Measurements from ENCODE around the gene GPR55. TPM values are rescaled to one million over a fixed set of nuclear protein-coding genes. Genes with fewer than 3 reads are reported as not detected.

GPR55 gene
- total and polyA plus RNA-seq, 8 donors: 0.06 to 0.24 (median 0.09) TPM; not detected in 3

- Histone ChIP-seq H3K27ac (no peak overlapping the region), H3K9me3 (no peaks in the 10 kb centered on the region), H3K36me3 (no peaks in the 10 kb centered on the region), H3K27me3 (peaks cover 0 to 45% of the 10 kb centered on the region in 2 donors), H3K4me1 (peaks cover 0 to 9% of the 10 kb centered on the region in 2 donors), H3K4me3 (no peak overlapping the region)
- ATAC-seq: no peak
- intact Hi-C loops (cut with DNase I): no loop called here
- DNase-seq: no peak
- no peak for TF ChIP-seq CTCF (IDR thresholded peaks at IDR 0.05)
Observed at GRCh38 chr2:230955163-230955737, 30.2 kb upstream of the GPR55 start.

- intact Hi-C loops (cut with DNase I): no loop called here
- DNase-seq: no peak
- H3K36me3 ChIP-seq: no peaks in the 10 kb centered on the region
Observed at GRCh38 chr2:230954746-230955145, 29.7 kb upstream of the GPR55 start.

GRCh38 chr2:230953845-230954244 is 28.8 kb upstream of the GPR55 start:
- TF ChIP-seq CTCF (IDR thresholded peaks at IDR 0.05): no peak
- no peak overlapping the region for H3K27ac ChIP-seq
- no peaks in the 10 kb centered on the region for H3K9me3 ChIP-seq
- intact Hi-C loops (cut with DNase I): no loop called here
- ATAC-seq (no peak), DNase-seq (no peak)
- no peak overlapping the region for H3K4me3 ChIP-seq
- no peaks in the 10 kb centered on the region for H3K36me3 ChIP-seq
- peaks cover 0 to 37% of the 10 kb centered on the region in 2 donors for H3K27me3 ChIP-seq
- peaks cover 0 to 9% of the 10 kb centered on the region in 2 donors for H3K4me1 ChIP-seq

More at GRCh38 chr2:230954746-230955145, 29.7 kb upstream of the GPR55 start:
- H3K4me1 ChIP-seq: peaks cover 0 to 9% of the 10 kb centered on the region in 2 donors
- no peaks in the 10 kb centered on the region for H3K9me3 ChIP-seq
- H3K4me3 ChIP-seq: no peak overlapping the region
- no peak overlapping the region for H3K27ac ChIP-seq
- TF ChIP-seq CTCF (IDR thresholded peaks at IDR 0.05): no peak
- peaks cover 0 to 45% of the 10 kb centered on the region in 2 donors for H3K27me3 ChIP-seq
- ATAC-seq: no peak

- H3K4me3 ChIP-seq: no peak overlapping the region
- no peaks in the 10 kb centered on the region for H3K9me3 ChIP-seq
- no peaks in the 10 kb centered on the region for H3K36me3 ChIP-seq
- no peak for DNase-seq
- intact Hi-C loops (cut with DNase I): no loop called here
- TF ChIP-seq CTCF (IDR thresholded peaks at IDR 0.05): no peak
- peaks cover 0 to 6% of the 10 kb centered on the region in 2 donors for H3K4me1 ChIP-seq
- H3K27me3 ChIP-seq: peaks cover 0 to 22% of the 10 kb centered on the region in 2 donors
- no peak for ATAC-seq
- no peak overlapping the region for H3K27ac ChIP-seq
Observed at GRCh38 chr2:230952226-230952956, 27.3 kb upstream of the GPR55 start.

GRCh38 chr2:230951396-230951795 is 26.4 kb upstream of the GPR55 start:
- no peak for ATAC-seq
- TF ChIP-seq CTCF (IDR thresholded peaks at IDR 0.05): no peak

More at GRCh38 chr2:230951396-230951795, 26.4 kb upstream of the GPR55 start:
- H3K9me3 ChIP-seq: no peaks in the 10 kb centered on the region
- H3K4me3 ChIP-seq: no peak overlapping the region
- no peaks in the 10 kb centered on the region for H3K36me3 ChIP-seq
- H3K27me3 ChIP-seq: peaks cover 0 to 12% of the 10 kb centered on the region in 2 donors
- DNase-seq: no peak
- no peak overlapping the region for H3K27ac ChIP-seq
- intact Hi-C loops (cut with DNase I): no loop called here
- H3K4me1 ChIP-seq: no peaks in the 10 kb centered on the region

Data from left lung (tissue), 10 donors.